ENCODE results near the gene RAB33B. TPM values are rescaled to one million over a fixed set of nuclear protein-coding genes. Genes with fewer than 3 reads are reported as not detected.
"Not testable (repeated sequence)": the region's sequence is repeated elsewhere in the genome, so short reads cannot be mapped to it uniquely, and the experiment has no call there.

Gene RAB33B
- total RNA-seq, 2 experiments from 2014 or later = 6.5 to 6.6 TPM

DNA sequence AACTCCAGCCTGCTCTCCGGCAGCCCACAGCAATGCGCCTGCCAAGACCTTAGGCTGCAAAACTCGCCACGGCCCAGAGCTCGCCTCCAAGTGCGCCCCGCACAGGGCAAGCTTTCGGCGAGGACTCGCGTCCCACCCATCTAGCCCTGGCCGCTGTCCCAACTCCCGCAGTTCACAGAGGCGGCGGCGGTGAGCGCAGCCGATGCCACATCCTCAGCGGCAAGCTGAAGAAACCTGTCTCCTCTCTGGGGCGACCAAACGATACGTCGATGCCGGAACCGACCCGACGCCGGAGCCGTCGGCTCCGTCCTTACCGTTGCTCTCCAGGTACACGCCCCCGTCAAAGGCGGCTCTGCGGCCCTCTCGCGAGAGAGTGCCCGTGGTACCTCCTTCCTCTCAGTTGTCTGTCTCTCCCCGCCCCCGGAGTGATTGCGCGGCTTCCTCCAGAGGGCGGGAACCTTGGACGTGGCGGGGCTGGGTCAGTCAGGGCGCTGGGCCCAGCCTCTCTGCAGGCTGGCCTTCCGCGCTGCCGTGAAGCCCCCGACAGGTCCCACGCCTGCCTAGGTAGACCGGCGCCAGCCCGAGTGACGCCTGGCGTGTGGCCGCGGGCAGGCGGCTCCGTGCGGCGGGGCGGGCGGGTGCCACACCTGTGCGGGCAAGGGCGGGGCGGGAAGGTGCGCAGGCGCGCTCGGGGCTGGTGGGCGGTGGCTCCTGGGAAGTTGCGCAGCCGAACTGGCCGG, 380 bp upstream of the RAB33B start:
- Mint-ChIP-seq H3K4me1 (peaks cover 49% of the 10 kb centered on the region), H3K4me3 (peak overlapping the region; percentile 95), H3K27ac (peak overlapping the region; percentile 98), H3K9me3 (no peaks in the 10 kb centered on the region), H3K27me3 (no peaks in the 10 kb centered on the region), H3K36me3 (peaks cover 4% of the 10 kb centered on the region)
- peak; percentile 96 for DNase-seq

DNA sequence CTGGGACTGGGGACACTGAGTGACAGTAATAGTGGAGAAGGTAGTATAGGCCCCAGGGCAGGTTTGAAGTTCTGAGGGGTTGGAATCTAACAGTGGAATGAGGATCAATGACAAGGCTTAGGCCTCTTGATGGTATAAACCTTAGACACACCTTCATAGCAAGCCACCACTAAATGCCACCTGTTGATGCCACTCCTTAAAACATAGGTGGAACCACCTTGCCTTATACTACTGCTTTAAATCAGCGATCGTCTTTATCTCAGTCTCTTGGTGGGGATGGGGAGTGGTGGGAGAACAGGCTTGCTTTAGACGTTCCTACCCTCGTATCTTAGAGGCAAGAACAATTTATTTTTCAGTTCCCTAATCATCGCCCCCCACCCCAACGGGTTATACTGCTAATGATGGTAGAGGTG, 1.2 kb downstream of the RAB33B start:
- no peaks in the 10 kb centered on the region for H3K9me3 Mint-ChIP-seq
- no peak overlapping the region for H3K27ac Mint-ChIP-seq
- H3K27me3 Mint-ChIP-seq = no peaks in the 10 kb centered on the region
- H3K4me1 Mint-ChIP-seq = peaks cover 59% of the 10 kb centered on the region
- DNase-seq = no peak
- H3K36me3 Mint-ChIP-seq = peaks cover 4% of the 10 kb centered on the region
- peak overlapping the region; percentile 95 for H3K4me3 Mint-ChIP-seq

- Mint-ChIP-seq H3K4me3 (no peak overlapping the region), H3K27ac (no peak overlapping the region), H3K36me3 (peaks cover 5% of the 10 kb centered on the region), H3K27me3 (no peaks in the 10 kb centered on the region), H3K4me1 (peaks cover 56% of the 10 kb centered on the region), H3K9me3 (no peaks in the 10 kb centered on the region)
- no peak for DNase-seq
Observed at GRCh38 chr4:139457318-139457717, 3.4 kb downstream of the RAB33B start.

DNA sequence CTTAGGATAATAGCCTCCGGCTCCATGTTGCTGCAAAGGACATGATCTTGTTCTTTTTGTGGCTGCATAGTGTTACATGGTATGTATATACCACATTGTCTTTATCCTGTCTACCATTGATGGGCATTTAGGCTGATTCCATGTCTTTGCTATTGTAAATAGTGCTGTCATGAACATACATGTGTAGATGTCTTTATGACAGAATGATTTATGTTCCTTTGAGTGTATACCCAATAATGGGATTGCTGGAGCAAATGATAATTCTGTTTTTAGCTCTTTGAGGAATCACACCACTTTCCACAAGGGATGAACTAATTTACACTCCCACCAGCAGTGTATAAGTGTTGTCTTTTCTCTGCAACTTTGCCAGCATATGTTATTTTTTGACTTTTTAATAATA, 4.6 kb downstream of the RAB33B start:
- no peaks in the 10 kb centered on the region for H3K9me3 Mint-ChIP-seq
- no peaks in the 10 kb centered on the region for H3K27me3 Mint-ChIP-seq
- peaks cover 8% of the 10 kb centered on the region for H3K36me3 Mint-ChIP-seq
- no peak for DNase-seq
- H3K27ac Mint-ChIP-seq = no peak overlapping the region
- H3K4me3 Mint-ChIP-seq = no peak overlapping the region
- H3K4me1 Mint-ChIP-seq = peaks cover 50% of the 10 kb centered on the region

DNA sequence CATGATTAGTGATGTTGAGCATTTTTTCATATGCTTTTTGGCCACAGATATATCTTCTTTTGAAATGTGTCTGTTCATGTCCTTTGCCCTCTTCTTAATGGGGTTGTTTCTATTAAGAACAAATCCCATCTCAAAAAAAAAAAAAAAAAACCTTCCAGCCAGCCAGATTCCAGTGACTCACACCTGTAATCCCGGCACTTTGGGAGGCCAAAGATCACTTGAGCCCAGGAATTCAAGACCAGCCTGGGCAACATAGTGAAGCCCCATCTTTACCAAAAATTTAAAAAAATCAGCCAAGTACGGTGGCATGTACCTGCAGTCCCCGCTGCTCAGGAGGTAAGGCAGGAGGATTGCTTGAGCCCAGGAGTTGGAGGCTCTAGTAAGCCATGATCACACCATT, 5.1 kb downstream of the RAB33B start:
- DNase-seq = no peak
- Mint-ChIP-seq H3K9me3 (peaks cover under 1% of the 10 kb centered on the region), H3K36me3 (peaks cover 13% of the 10 kb centered on the region), H3K4me3 (no peak overlapping the region), H3K27me3 (no peaks in the 10 kb centered on the region), H3K27ac (no peak overlapping the region), H3K4me1 (peaks cover 50% of the 10 kb centered on the region)

DNA sequence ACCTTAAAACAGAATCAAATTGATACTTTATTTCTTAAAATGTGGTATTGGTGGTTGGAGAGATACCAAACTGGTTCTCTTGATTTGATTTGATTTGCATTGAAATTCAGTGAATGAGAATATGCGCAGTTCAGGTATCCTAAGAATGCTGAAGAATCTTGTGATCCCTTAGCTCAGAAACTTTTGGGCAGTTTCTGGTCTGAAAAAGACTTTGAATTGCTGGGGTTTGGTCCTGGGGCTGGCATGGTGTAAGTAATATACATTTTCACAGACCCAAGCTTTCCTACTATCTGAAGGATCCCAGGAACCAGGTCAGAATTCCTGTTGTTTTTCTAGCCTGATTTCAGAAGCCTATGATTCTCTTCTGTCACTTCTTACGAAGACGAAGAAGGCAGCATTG, 6.6 kb downstream of the RAB33B start:
- Mint-ChIP-seq H3K27me3 (no peaks in the 10 kb centered on the region), H3K27ac (no peak overlapping the region), H3K4me3 (no peak overlapping the region), H3K9me3 (peaks cover 2% of the 10 kb centered on the region), H3K4me1 (peaks cover 37% of the 10 kb centered on the region), H3K36me3 (peaks cover 24% of the 10 kb centered on the region)
- DNase-seq = no peak

- peaks cover 33% of the 10 kb centered on the region for H3K4me1 Mint-ChIP-seq
- no peaks in the 10 kb centered on the region for H3K27me3 Mint-ChIP-seq
- no peak overlapping the region for H3K27ac Mint-ChIP-seq
- no peak overlapping the region for H3K4me3 Mint-ChIP-seq
- peaks cover 23% of the 10 kb centered on the region for H3K36me3 Mint-ChIP-seq
- no peak for DNase-seq
- peaks cover 2% of the 10 kb centered on the region for H3K9me3 Mint-ChIP-seq
Observed at GRCh38 chr4:139461022-139461628, 7.2 kb downstream of the RAB33B start.

- Mint-ChIP-seq H3K36me3 (peaks cover 39% of the 10 kb centered on the region), H3K9me3 (peaks cover 12% of the 10 kb centered on the region)
- not testable (repeated sequence) for H3K4me1 Mint-ChIP-seq, H3K27me3 Mint-ChIP-seq, H3K27ac Mint-ChIP-seq, H3K4me3 Mint-ChIP-seq, DNase-seq
Observed at GRCh38 chr4:139464512-139464911, 10.6 kb downstream of the RAB33B start.

DNA sequence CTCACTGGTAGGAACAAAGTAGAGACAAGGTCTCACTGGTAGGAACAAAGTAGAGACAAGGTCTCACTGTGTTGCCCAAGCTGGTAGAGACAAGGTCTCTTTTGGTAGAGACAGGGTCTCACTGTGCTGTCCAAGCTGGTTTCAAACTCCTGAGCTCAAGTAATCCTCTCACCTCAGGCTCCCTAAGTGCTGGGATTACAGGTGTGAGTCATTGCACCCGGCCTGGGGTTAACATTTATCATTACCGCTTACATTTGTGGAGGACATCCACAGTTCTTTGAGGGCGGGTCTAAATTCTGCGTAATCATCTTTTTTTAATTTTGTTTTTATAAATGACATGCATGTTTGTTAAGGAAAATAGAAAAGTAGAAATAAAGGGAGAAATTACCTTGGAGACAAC, 12.0 kb downstream of the RAB33B start:
- no peak overlapping the region for H3K4me3 Mint-ChIP-seq
- no peak overlapping the region for H3K27ac Mint-ChIP-seq
- peaks cover 2% of the 10 kb centered on the region for H3K4me1 Mint-ChIP-seq
- H3K9me3 Mint-ChIP-seq = peaks cover 15% of the 10 kb centered on the region
- H3K27me3 Mint-ChIP-seq = no peaks in the 10 kb centered on the region
- no peak for DNase-seq
- peaks cover 48% of the 10 kb centered on the region for H3K36me3 Mint-ChIP-seq

GRCh38 chr4:139468756-139469155, 14.8 kb downstream of the RAB33B start:
- not testable (repeated sequence) for H3K4me3 Mint-ChIP-seq, DNase-seq, H3K27me3 Mint-ChIP-seq, H3K4me1 Mint-ChIP-seq, H3K27ac Mint-ChIP-seq
- H3K9me3 Mint-ChIP-seq = peaks cover 22% of the 10 kb centered on the region
- H3K36me3 Mint-ChIP-seq = peaks cover 64% of the 10 kb centered on the region

DNA sequence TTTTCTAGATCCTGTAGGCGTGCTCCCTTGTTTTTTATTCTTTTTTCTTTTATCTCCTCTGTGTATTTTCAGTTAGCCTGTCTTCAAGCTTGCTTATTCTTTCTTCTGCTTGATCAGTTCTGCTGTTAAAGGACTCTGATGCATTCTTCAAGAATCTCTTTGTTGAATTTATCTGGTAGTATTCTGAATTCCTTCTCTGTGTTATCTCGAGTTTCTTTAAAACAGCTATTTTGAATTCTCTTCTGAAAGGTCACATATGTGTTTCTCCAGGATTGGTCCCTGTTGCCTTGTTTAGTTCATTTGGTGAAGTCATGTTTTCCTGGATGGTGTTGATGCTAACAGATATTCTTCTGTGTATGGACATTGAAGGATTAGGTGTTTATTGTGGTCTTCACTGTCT, 15.3 kb downstream of the RAB33B start:
- H3K4me1 Mint-ChIP-seq = peaks cover 2% of the 10 kb centered on the region
- H3K27me3 Mint-ChIP-seq = no peaks in the 10 kb centered on the region
- peaks cover 60% of the 10 kb centered on the region for H3K36me3 Mint-ChIP-seq
- no peak for DNase-seq
- no peak overlapping the region for H3K27ac Mint-ChIP-seq
- peaks cover 21% of the 10 kb centered on the region for H3K9me3 Mint-ChIP-seq
- H3K4me3 Mint-ChIP-seq = no peak overlapping the region

DNA sequence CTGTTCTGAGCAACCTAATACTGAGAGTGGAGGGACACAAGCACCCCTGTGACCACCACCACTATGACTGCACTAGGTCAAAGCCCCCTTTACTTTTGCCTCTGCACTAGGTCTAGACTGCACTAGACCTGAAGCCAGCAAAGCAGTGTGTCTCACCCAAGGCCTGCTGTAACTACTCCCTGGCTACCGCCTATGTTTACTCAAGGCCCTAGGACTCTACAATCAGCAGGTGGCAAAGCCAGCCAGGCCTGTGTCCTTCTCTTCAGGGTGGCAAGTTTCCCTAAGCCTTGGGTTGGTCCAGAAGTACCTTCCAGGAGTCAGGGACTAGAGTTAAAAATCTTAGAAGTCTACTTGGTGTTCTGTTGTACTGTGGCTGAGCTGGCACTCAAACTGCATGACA, 15.9 kb downstream of the RAB33B start:
- Mint-ChIP-seq H3K27ac (no peak overlapping the region), H3K4me1 (peaks cover 2% of the 10 kb centered on the region), H3K4me3 (no peak overlapping the region), H3K36me3 (peaks cover 54% of the 10 kb centered on the region), H3K27me3 (no peaks in the 10 kb centered on the region), H3K9me3 (peaks cover 21% of the 10 kb centered on the region)
- no peak for DNase-seq

- H3K27ac Mint-ChIP-seq = no peak overlapping the region
- H3K4me1 Mint-ChIP-seq = peaks cover 2% of the 10 kb centered on the region
- no peak overlapping the region for H3K4me3 Mint-ChIP-seq
- no peak for DNase-seq
- H3K9me3 Mint-ChIP-seq = peaks cover 21% of the 10 kb centered on the region
- H3K36me3 Mint-ChIP-seq = peaks cover 50% of the 10 kb centered on the region
- H3K27me3 Mint-ChIP-seq = no peaks in the 10 kb centered on the region
Observed at GRCh38 chr4:139470295-139470694, 16.4 kb downstream of the RAB33B start.

DNA sequence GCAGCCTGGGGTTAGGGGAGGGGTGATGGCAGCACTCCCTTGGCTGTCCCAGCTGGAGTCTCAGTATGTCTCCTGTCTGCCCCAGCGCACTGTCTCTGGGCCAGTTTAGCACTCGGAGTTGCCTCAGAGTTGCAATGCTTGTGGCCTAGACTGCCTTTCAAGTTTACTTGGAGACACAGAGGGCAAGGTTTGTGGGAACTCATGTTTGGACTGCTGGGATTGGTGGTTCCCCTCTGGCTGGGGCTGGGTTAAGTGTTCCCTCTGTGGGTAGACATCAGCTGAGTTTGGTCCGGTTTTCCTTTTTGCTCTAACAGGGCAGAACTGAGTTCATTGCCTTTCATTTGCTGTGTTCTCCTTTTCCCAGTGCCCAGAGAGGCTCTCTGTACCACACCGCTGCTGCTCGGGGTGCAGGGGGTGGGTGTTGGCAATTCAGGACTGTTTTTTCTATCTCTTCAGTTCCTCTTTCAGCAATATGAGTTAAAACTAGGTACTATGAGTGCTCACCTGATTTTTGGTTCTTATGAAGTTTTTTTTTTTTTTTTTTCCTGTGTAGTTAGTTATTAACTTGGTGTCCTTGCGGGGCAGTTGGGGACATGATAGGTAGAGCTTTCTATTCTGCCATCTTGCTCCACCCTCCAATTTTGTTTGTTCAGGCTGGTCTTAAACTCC, 17.2 kb downstream of the RAB33B start:
- H3K4me1 Mint-ChIP-seq = peaks cover 2% of the 10 kb centered on the region
- H3K9me3 Mint-ChIP-seq = peaks cover 21% of the 10 kb centered on the region
- peaks cover 49% of the 10 kb centered on the region for H3K36me3 Mint-ChIP-seq
- no peaks in the 10 kb centered on the region for H3K27me3 Mint-ChIP-seq
- no peak overlapping the region for H3K27ac Mint-ChIP-seq
- no peak overlapping the region for H3K4me3 Mint-ChIP-seq
- no peak for DNase-seq

- Mint-ChIP-seq H3K9me3 (peaks cover 20% of the 10 kb centered on the region), H3K36me3 (peaks cover 45% of the 10 kb centered on the region), H3K27ac (no peak overlapping the region), H3K4me3 (no peak overlapping the region), H3K4me1 (peaks cover 2% of the 10 kb centered on the region), H3K27me3 (no peaks in the 10 kb centered on the region)
- no peak for DNase-seq
Observed at GRCh38 chr4:139472852-139473251, 18.9 kb downstream of the RAB33B start.

All from activated naive CD8-positive, alpha-beta T cell treated with anti-CD3 and anti-CD28 coated beads for 36 hours (primary cell).